ENCODE results near the gene MUL1. TPM values are rescaled to one million over a fixed set of nuclear protein-coding genes. Genes with fewer than 3 reads are reported as not detected.
"Not testable (repeated sequence)": the region's sequence is repeated elsewhere in the genome, so short reads cannot be mapped to it uniquely, and the experiment has no call there.

MUL1 gene
- total and polyA plus RNA-seq, 10 donors = 2.9 to 32.3 (median 21.1) TPM

- TF ChIP-seq, protein P1, sequence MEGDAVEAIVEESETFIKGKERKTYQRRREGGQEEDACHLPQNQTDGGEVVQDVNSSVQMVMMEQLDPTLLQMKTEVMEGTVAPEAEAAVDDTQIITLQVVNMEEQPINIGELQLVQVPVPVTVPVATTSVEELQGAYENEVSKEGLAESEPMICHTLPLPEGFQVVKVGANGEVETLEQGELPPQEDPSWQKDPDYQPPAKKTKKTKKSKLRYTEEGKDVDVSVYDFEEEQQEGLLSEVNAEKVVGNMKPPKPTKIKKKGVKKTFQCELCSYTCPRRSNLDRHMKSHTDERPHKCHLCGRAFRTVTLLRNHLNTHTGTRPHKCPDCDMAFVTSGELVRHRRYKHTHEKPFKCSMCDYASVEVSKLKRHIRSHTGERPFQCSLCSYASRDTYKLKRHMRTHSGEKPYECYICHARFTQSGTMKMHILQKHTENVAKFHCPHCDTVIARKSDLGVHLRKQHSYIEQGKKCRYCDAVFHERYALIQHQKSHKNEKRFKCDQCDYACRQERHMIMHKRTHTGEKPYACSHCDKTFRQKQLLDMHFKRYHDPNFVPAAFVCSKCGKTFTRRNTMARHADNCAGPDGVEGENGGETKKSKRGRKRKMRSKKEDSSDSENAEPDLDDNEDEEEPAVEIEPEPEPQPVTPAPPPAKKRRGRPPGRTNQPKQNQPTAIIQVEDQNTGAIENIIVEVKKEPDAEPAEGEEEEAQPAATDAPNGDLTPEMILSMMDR (IDR thresholded peaks at IDR 0.05 in 8 of 11, conservative IDR thresholded peaks at IDR 0.05 in 3 of 11) = no peak
- TF ChIP-seq POLR2A (IDR thresholded peaks at IDR 0.05) = no peak
- TF ChIP-seq POLR2AphosphoS5 (IDR thresholded peaks at IDR 0.05) = no peak
These were observed 18.3 kb upstream of the MUL1 start for GRCh38 chr1:20526267-20526666.

DNA sequence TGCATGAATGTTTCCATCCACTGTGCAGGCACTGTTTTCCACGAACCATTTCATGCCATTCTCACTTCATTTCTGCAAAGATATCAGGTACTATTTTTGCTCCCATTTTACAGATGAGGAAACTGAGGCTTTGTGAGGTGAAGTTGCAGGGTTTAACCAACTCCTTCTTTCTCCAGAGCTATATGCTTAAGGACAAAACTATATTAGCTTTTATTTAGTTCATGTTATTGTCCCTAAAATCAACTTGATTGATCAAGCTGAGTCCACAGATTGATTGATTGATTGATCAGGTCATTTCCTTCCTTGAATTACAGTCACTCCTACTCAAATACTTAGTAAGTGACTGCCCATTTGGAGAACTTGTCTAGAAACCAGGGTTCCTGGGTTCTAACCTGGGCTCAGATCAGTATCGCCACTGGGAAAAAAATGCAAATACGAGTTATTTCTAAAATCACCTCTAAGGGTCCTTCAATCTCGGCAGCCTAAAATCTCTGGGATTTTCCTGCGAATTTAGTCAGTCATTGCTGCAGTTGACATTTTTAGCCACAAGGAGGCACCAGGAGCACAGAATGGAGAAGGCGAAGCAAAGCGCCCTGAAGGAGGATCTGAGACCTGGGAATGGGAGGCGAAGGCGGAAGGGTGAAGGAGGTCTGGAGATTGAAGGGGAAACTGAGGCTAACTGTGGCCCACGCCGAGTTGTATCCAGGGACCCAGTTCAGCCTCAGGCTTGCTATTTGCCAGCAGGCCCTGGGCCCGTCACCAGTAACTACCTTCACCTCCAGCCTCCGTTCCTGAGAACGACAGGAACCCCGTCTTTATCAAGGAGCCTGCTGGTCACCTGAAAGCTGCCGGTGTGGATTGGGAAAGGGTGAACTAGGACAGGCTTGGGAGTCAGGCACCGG lies 14.3 kb upstream of the MUL1 start:
- intact Hi-C loops (cut with DNase I; ENCODE audit: low total_unique reads) = loop anchor here (5.0 kb wide), 1 partner anchor 115 kb away; no protein-coding TSS in a partner anchor
- Histone ChIP-seq H3K27me3 (replicated peaks in 1 of 7) (peaks cover 0 to 21% (median 5%) of the 10 kb centered on the region in 7 donors), H3K4me3 (peak overlapping the region in 1 of 8 donors; percentile 35), H3K27ac (no peak overlapping the region), H3K36me3 (no peaks in the 10 kb centered on the region), H3K4me1 (peaks cover 0 to 7% (median 6%) of the 10 kb centered on the region in 6 donors), H3K9me3 (no peaks in the 10 kb centered on the region)
- peak; percentile 73 for DNase-seq
- TF ChIP-seq POLR2A (IDR thresholded peaks at IDR 0.05) = no peak
- TF ChIP-seq POLR2AphosphoS5 (IDR thresholded peaks at IDR 0.05) = peak in 1 of 3 donors; percentile 46
- TF ChIP-seq, protein P1 (IDR thresholded peaks at IDR 0.05 in 8 of 11, conservative IDR thresholded peaks at IDR 0.05 in 3 of 11) = peak; percentile 74 to 93 (median 82)
- 19 to 26% (median 23%) methylated on average over 17 of the region's 17 CpGs for WGBS, 5 donors

More at GRCh38 chr1:20526267-20526666, 18.3 kb upstream of the MUL1 start:
- H3K4me3 ChIP-seq = no peak overlapping the region
- H3K36me3 ChIP-seq = no peaks in the 10 kb centered on the region
- intact Hi-C loops (cut with DNase I; ENCODE audit: low total_unique reads) = no loop called here
- DNase-seq = no peak
- H3K9me3 ChIP-seq = no peaks in the 10 kb centered on the region
- H3K27ac ChIP-seq = no peak overlapping the region
- H3K27me3 ChIP-seq (replicated peaks in 1 of 7) = peaks cover 0 to 46% (median 11%) of the 10 kb centered on the region in 7 donors
- 83 to 93% (median 90%) methylated on average over 6 of the region's 6 CpGs for WGBS, 5 donors
- H3K4me1 ChIP-seq = peaks cover 0 to 7% (median 6%) of the 10 kb centered on the region in 6 donors

GRCh38 chr1:20519609-20520262 lies 11.8 kb upstream of the MUL1 start:
- H3K4me1 ChIP-seq, H3K9me3 ChIP-seq, H3K36me3 ChIP-seq, DNase-seq, H3K4me3 ChIP-seq, H3K27ac ChIP-seq: not testable (repeated sequence)
- peaks cover 0 to 35% (median 0%) of the 10 kb centered on the region in 7 donors for H3K27me3 ChIP-seq (replicated peaks in 1 of 7)
- intact Hi-C loops (cut with DNase I; ENCODE audit: low total_unique reads) = loop anchor here (5.0 kb wide), 1 partner anchor 118 kb away; no protein-coding TSS in a partner anchor
- 55 to 63% (median 58%) methylated on average over 7 of the region's 7 CpGs for WGBS, 5 donors

GRCh38 chr1:20511518-20512428 lies 3.8 kb upstream of the MUL1 start:
- TF ChIP-seq, protein P1 (IDR thresholded peaks at IDR 0.05 in 8 of 11, conservative IDR thresholded peaks at IDR 0.05 in 3 of 11) = no peak
- no peak for TF ChIP-seq POLR2AphosphoS5 (IDR thresholded peaks at IDR 0.05)
- no peak for TF ChIP-seq POLR2A (IDR thresholded peaks at IDR 0.05)
- peaks cover 8 to 23% (median 13%) of the 10 kb centered on the region in 6 donors for H3K4me1 ChIP-seq
- peaks cover 0 to 45% (median 0%) of the 10 kb centered on the region in 7 donors for H3K27me3 ChIP-seq (replicated peaks in 1 of 7)
- no peak overlapping the region for H3K4me3 ChIP-seq
- H3K27ac ChIP-seq = no peak overlapping the region
- no peaks in the 10 kb centered on the region for H3K9me3 ChIP-seq
- no peaks in the 10 kb centered on the region for H3K36me3 ChIP-seq
- no peak for DNase-seq
- WGBS, 5 donors = 53 to 65% (median 59%) methylated on average over 6 of the region's 6 CpGs
- intact Hi-C loops (cut with DNase I; ENCODE audit: low total_unique reads) = no loop called here
